GM12878 (cell line): ENCODE results near the gene SCLY. TPM values are rescaled to one million over a fixed set of nuclear protein-coding genes. Genes with fewer than 3 reads are reported as not detected.

Experiments used
- ATAC-seq: fragments of 200-7000 bp; cut with Tn5 transposase; 3 replicates; pipeline ENCODE4 v1.9.1; 2020; ENCODE audit warnings: mild to moderate bottlenecking, moderate library complexity
- BruUV-seq: library from RNA; stranded (reverse); fragments of 400-500 nt; replicated peaks from 2 replicates; lab custom pipeline; 2021; lab: Mats Ljungman, UMichigan
- CTCF ChIA-PET: fragments of 300-600 bp; sonication (Branson Sonifier 250); formaldehyde crosslinking; extraction: SDS; loops from one replicate; lab custom pipeline; 2021; ENCODE audit warnings: inconsistent platforms; lab: Yijun Ruan, JAX
- POLR2A ChIA-PET: fragments of 350-600 bp; formaldehyde crosslinking; extraction: SDS; loops from one replicate; lab custom pipeline; 2021; ENCODE audit warnings: inconsistent platforms; lab: Charles Lee
- RAD21 ChIA-PET: fragments of 300-600 bp; sonication (Branson Sonifier 250); formaldehyde crosslinking; loops from one replicate; lab custom pipeline; 2023; ENCODE audit warnings: antibody characterized with exemption; ENCODE audit not compliant: unreplicated experiment; lab: Charles Lee
- SMC1A ChIA-PET: fragments of 300-600 bp; sonication (Branson Sonifier 250); formaldehyde crosslinking; loops from one replicate; lab custom pipeline; 2023; ENCODE audit not compliant: unreplicated experiment, uncharacterized antibody; lab: Charles Lee
- DNase-seq: peaks from one replicate; pipeline ENCODE4 v3.0.0-alpha.2; 2011; ENCODE audit warnings: low read depth, low spot score
- FAIRE-seq: peaks from 3 replicates; lab custom pipeline; 2011; peaks lifted over from hg19 to GRCh38; lab: Jason Lieb, UNC
- H2AFZ ChIP-seq: 2 replicates; pipeline ENCODE4 v1.6.0; 2011; ENCODE audit warnings: low read depth, low read length, control low read depth; ENCODE audit not compliant: control insufficient read depth
- H3K27ac ChIP-seq: 2 replicates; pipeline ENCODE4 v1.5.1; 2011; ENCODE audit warnings: control low read depth; ENCODE audit not compliant: control insufficient read depth, insufficient read depth
- H3K27me3 ChIP-seq, 2 experiments: replicated peaks in 1 of 2; 2 replicates each; pipeline versions ENCODE4 v1.6.0 to v1.6.1; 2011; ENCODE audit warnings: low read length in 1 of 2; ENCODE audit not compliant: control insufficient read depth in 2 of 2, insufficient read depth in 2 of 2
- H3K36me3 ChIP-seq, 2 experiments: 2 replicates each; pipeline ENCODE4 v1.5.1; 2011; ENCODE audit warnings: low read length in 1 of 2; ENCODE audit not compliant: control insufficient read depth in 2 of 2, insufficient read depth in 2 of 2
- H3K4me1 ChIP-seq: 2 replicates; pipeline ENCODE4 v1.6.1; 2011; ENCODE audit warnings: mild to moderate bottlenecking, low read length, moderate library complexity, mixed read lengths; ENCODE audit not compliant: control insufficient read depth, insufficient read depth
- H3K4me2 ChIP-seq: 2 replicates; pipeline ENCODE4 v1.6.0; 2011; ENCODE audit warnings: control low read depth; ENCODE audit not compliant: control insufficient read depth, insufficient read depth
- H3K4me3 ChIP-seq: fragments of 200-600 bp; sonication (generic); 2 replicates; pipeline ENCODE4 v1.5.1; 2016
- H3K79me2 ChIP-seq: 2 replicates; pipeline ENCODE4 v1.6.0; 2011; ENCODE audit warnings: low read length; ENCODE audit not compliant: control insufficient read depth, insufficient read depth
- H3K9ac ChIP-seq: 2 replicates; pipeline ENCODE4 v1.8.0; 2011; ENCODE audit warnings: low read length, control low read depth, mixed read lengths; ENCODE audit not compliant: control insufficient read depth, insufficient read depth
- H3K9me3 ChIP-seq: replicated peaks from 3 replicates; pipeline ENCODE4 v1.5.1; 2011; ENCODE audit warnings: mild to moderate bottlenecking, low read length; ENCODE audit not compliant: control insufficient read depth, insufficient read depth
- H4K20me1 ChIP-seq: 2 replicates; pipeline ENCODE4 v1.6.0; 2011; ENCODE audit not compliant: control insufficient read depth, insufficient read depth
- E4F1 ChIP-seq: fragments of 450-650 bp; IDR thresholded peaks from 2 replicates; pipeline ENCODE4 v1.6.1; 2018; ENCODE audit warnings: borderline replicate concordance, mild to moderate bottlenecking; ENCODE audit not compliant: partially characterized antibody
- GABPA ChIP-seq: IDR thresholded peaks from 2 replicates; pipeline ENCODE4 v1.6.1; 2014; ENCODE audit warnings: antibody characterized with exemption, low read depth, mild to moderate bottlenecking, inconsistent platforms
- HDGF ChIP-seq: fragments of 450-650 bp; IDR thresholded peaks from 2 replicates; pipeline ENCODE4 v1.6.1; 2016; ENCODE audit warnings: antibody characterized with exemption
- NKRF ChIP-seq: fragments of 450-650 bp; conservative IDR thresholded peaks from 2 replicates; pipeline ENCODE4 v1.6.1; 2017; ENCODE audit warnings: mild to moderate bottlenecking, moderate library complexity
- NR2F1 ChIP-seq: fragments of 450-650 bp; conservative IDR thresholded peaks from 2 replicates; pipeline ENCODE4 v1.6.1; 2017; ENCODE audit warnings: mild to moderate bottlenecking
- TARDBP ChIP-seq: IDR thresholded peaks from 2 replicates; pipeline ENCODE4 v1.6.1; 2016; ENCODE audit warnings: borderline replicate concordance
- ZNF274 ChIP-seq: IDR thresholded peaks from one replicate; pipeline ENCODE4 v1.8.0; 2011; ENCODE audit not compliant: insufficient read length, insufficient read depth
- WGBS: methylation state at CpG from one replicate; pipeline ENCODE4 v1.1.6; 2016; ENCODE audit warnings: low lambda C conversion rate; ENCODE audit not compliant: insufficient replicate concordance, insufficient coverage; ENCODE audit errors: missing lambda C conversion rate; 5-methylcytosine and 5-hydroxymethylcytosine counted together
- in situ Hi-C: fragments of 300-500 bp; cut with MboI; formaldehyde crosslinking; loops from 9 replicates; pipeline ENCODE4 v1.14.3; 2018; ENCODE audit warnings: mixed read lengths
- intact Hi-C: fragments of 100-400 bp; cut with micrococcal nuclease; formaldehyde crosslinking; loops from one replicate; pipeline ENCODE4 v1.14.2; 2022; ENCODE audit not compliant: unreplicated experiment
- polyA plus RNA-seq, 11 experiments: library from polyadenylated mRNA; depleted of rRNA in 4 of 11; unstranded in 6 of 11; stranded (reverse) in 5 of 11; fragments of >200 nt; fragmentation: Nextera tagmentation in 4 of 11; fragmentation: Illumina TruSeq in 1 of 11; extraction: Ambion mirVana in 4 of 11; extraction: Trizol in 1 of 11; gene quantifications; 1 replicate in 1 of 11; 2 replicates in 10 of 11; pipeline versions ENCODE4 v1.2.1 to v1.2.3, GENCODE V29; 2011 to 2016; ENCODE audit warnings: inconsistent platforms in 2 of 11, missing spikeins in 2 of 11, low read depth in 1 of 11
- total RNA-seq, 4 experiments: library from RNA; depleted of rRNA in 3 of 4; stranded (reverse); fragments of >200 nt in 3 of 4; fragmentation: Illumina TruSeq in 1 of 4; extraction: Trizol in 1 of 4; gene quantifications; 2 replicates each; pipeline versions ENCODE4 v1.2.1 to v1.2.3, GENCODE V29; 2013 to 2021
- TF ChIP-seq, protein P1 (sequence below): fragments of 450-650 bp; IDR thresholded peaks from 2 replicates; pipeline ENCODE4 v1.6.1; 2017; ENCODE audit warnings: mild to moderate bottlenecking, moderate library complexity

SCLY gene
- total and polyA plus RNA-seq, 10 of the 15 experiments (the other 5 are each of a cell fraction or from before 2014, with no cell fraction given) = 3.3 to 49.1 (median 32.3) TPM

GRCh38 chr2:238138331-238139195 lies 77.8 kb downstream of the SCLY start, which contains the start of gene KLHL30 (continued):
- no peak for TF ChIP-seq E4F1

DNA sequence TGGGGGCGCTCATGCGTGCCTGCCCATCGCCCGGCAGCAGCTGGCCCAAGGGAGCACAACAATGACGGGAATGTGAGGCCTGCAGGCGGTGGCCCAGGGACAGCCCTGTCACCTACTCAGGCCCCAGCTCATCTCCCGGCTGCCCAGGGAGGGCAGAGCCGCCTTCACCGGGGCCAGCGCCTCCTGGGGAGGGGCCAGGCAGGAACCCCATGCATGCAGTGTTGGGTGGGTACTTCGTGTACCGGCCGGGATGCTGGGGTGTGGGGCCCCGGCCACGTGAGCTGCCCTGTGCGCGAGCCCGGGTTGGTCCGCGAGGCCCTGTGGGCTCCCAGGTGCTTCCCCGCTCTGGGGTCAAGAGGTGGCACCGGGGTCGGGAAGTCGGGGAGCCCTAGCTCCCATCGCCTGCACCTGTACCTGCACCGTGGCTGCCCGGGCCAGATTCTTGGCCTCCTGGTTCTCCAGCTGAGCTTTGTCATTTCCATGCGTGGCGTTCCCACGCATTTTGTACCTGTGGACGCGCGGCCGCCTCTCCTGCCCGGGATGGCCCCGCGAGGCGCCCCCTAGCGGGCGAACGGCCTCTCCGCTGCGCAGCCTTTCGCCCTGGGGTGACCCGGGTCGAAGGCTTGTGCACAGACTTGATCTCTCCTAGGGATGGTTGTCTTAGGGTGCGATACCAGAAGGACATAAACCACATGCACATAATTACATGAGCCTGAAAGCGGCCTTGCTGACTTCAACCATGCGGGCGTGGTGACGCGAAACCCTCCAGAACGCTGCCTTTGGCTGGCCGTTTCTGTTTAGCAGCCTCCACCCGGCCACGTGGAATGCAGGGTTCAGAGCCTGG lies 78.6 kb downstream of the SCLY start:
- intact Hi-C loops = no loop called here
- no peak for FAIRE-seq
- H3K4me2 ChIP-seq = 0 out of 2 replicates have a peak overlapping the region, but pooled peaks have one; percentile 9
- TF ChIP-seq, protein P1, sequence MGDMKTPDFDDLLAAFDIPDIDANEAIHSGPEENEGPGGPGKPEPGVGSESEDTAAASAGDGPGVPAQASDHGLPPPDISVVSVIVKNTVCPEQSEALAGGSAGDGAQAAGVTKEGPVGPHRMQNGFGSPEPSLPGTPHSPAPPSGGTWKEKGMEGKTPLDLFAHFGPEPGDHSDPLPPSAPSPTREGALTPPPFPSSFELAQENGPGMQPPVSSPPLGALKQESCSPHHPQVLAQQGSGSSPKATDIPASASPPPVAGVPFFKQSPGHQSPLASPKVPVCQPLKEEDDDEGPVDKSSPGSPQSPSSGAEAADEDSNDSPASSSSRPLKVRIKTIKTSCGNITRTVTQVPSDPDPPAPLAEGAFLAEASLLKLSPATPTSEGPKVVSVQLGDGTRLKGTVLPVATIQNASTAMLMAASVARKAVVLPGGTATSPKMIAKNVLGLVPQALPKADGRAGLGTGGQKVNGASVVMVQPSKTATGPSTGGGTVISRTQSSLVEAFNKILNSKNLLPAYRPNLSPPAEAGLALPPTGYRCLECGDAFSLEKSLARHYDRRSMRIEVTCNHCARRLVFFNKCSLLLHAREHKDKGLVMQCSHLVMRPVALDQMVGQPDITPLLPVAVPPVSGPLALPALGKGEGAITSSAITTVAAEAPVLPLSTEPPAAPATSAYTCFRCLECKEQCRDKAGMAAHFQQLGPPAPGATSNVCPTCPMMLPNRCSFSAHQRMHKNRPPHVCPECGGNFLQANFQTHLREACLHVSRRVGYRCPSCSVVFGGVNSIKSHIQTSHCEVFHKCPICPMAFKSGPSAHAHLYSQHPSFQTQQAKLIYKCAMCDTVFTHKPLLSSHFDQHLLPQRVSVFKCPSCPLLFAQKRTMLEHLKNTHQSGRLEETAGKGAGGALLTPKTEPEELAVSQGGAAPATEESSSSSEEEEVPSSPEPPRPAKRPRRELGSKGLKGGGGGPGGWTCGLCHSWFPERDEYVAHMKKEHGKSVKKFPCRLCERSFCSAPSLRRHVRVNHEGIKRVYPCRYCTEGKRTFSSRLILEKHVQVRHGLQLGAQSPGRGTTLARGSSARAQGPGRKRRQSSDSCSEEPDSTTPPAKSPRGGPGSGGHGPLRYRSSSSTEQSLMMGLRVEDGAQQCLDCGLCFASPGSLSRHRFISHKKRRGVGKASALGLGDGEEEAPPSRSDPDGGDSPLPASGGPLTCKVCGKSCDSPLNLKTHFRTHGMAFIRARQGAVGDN = no peak
- no peak for TF ChIP-seq HDGF
- TF ChIP-seq ZNF274 = no peak
- TF ChIP-seq NKRF = no peak
- TF ChIP-seq NR2F1 = peak; percentile 97
- TF ChIP-seq TARDBP = no peak
- no peak for TF ChIP-seq GABPA

More for the DNA sequence above, 78.6 kb downstream of the SCLY start:
- POLR2A ChIA-PET = no interaction called here
- no peak for DNase-seq
- no peaks in the 10 kb centered on the region for H3K9me3 ChIP-seq
- no peak overlapping the region for H3K4me3 ChIP-seq
- CTCF ChIA-PET = interaction anchor here (0.6 to 2.5 kb wide), 11 partner anchors 14 to 172 kb away, joined by 3 to 17 read pairs (median 4); no protein-coding TSS in a partner anchor
- BruUV-seq = no TSS peak
- H3K9ac ChIP-seq = no peak overlapping the region
- no peaks in the 10 kb centered on the region for H3K27me3 ChIP-seq
- no peaks in the 10 kb centered on the region for H3K79me2 ChIP-seq
- RAD21 ChIA-PET = interaction anchor here (0.5 to 1.3 kb wide), 3 partner anchors 37 to 169 kb away, joined by 4 read pairs; no protein-coding TSS in a partner anchor
- no peak overlapping the region for H2AFZ ChIP-seq
- 19% methylated on average over 43 of the region's 56 CpGs for WGBS
- no peak overlapping the region for H3K27ac ChIP-seq
- no peaks in the 10 kb centered on the region for H4K20me1 ChIP-seq
- SMC1A ChIA-PET = no interaction called here
- peaks cover 4% of the 10 kb centered on the region; the same call in 1 of the 2 replicates for H3K4me1 ChIP-seq
- peak; percentile 75 for ATAC-seq
- no peaks in the 10 kb centered on the region for H3K36me3 ChIP-seq
- in situ Hi-C loops = no loop called here
